Activated naive CD4-positive, alpha-beta T cell treated with anti-CD3 and anti-CD28 coated beads for 36 hours (primary cell): Measurements from ENCODE around the gene DAP3. TPM values are rescaled to one million over a fixed set of nuclear protein-coding genes. Genes with fewer than 3 reads are reported as not detected.
"Not testable (repeated sequence)": the region's sequence is repeated elsewhere in the genome, so short reads cannot be mapped to it uniquely, and the experiment has no call there.

Experiments
- CTCF ChIA-PET: fragments of 350-600 bp; sonication (Branson Sonifier 250); formaldehyde crosslinking; loops from one replicate; lab custom pipeline; 2021; ENCODE audit warnings: antibody characterized with exemption; lab: Charles Lee
- DNase-seq: peaks from one replicate; pipeline ENCODE4 v3.0.0-alpha.2; 2020
- H3K27ac Mint-ChIP-seq: one replicate; pipeline ENCODE4 v1.8.0; 2021; ENCODE audit warnings: mild to moderate bottlenecking, mixed read lengths
- H3K27me3 Mint-ChIP-seq: one replicate; pipeline ENCODE4 v1.8.0; 2021; ENCODE audit warnings: low read depth, mixed read lengths
- H3K36me3 Mint-ChIP-seq: one replicate; pipeline ENCODE4 v1.8.0; 2021; ENCODE audit warnings: low read depth, mixed read lengths
- H3K4me1 Mint-ChIP-seq: one replicate; pipeline ENCODE4 v1.8.0; 2021; ENCODE audit warnings: low read depth, mixed read lengths
- H3K4me3 Mint-ChIP-seq: one replicate; pipeline ENCODE4 v1.8.0; 2021; ENCODE audit warnings: mild to moderate bottlenecking, moderate library complexity, mixed read lengths
- H3K9me3 Mint-ChIP-seq: one replicate; pipeline ENCODE4 v1.8.0; 2021; ENCODE audit warnings: mixed read lengths
- intact Hi-C: fragments of 100-400 bp; cut with micrococcal nuclease; formaldehyde crosslinking; loops from one replicate; pipeline ENCODE4 v1.15.1; 2023
- total RNA-seq, 2 experiments: library from RNA; stranded (reverse); gene quantifications; one replicate each; pipeline ENCODE4 v1.2.3, GENCODE V29; 2021

The DAP3 gene
- total RNA-seq, 2 experiments from 2014 or later: 137 to 141 TPM

DNA sequence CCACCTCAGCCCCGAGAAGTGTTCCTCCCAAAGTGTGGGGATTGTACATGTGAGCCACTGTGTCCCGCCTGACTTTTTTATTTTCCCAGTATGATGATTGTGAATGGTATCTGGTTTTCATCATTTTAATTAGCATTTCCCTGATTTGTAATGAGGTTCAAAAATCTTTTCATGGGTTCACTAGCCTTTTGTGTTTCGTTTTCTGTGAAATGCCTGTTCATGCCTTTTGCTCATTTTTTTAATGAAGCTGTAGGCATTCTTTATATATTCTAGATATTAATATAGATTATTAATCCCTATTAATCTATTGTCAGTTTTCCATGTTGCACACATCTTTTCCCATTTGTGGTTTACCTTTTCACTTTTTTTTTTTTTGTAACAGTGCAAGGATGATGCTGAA is 20.5 kb downstream of the DAP3 start:
- Mint-ChIP-seq H3K9me3 (no peaks in the 10 kb centered on the region), H3K36me3 (peaks cover 14% of the 10 kb centered on the region), H3K4me1 (peaks cover 19% of the 10 kb centered on the region), H3K4me3 (no peak overlapping the region), H3K27me3 (no peaks in the 10 kb centered on the region), H3K27ac (no peak overlapping the region)
- intact Hi-C loops: no loop called here
- CTCF ChIA-PET: no interaction called here
- DNase-seq: no peak

GRCh38 chr1:155711457-155711856 is 22.6 kb downstream of the DAP3 start:
- Mint-ChIP-seq H3K4me1 (peaks cover 14% of the 10 kb centered on the region), H3K36me3 (peaks cover 16% of the 10 kb centered on the region)
- intact Hi-C loops, DNase-seq, CTCF ChIA-PET, H3K27ac Mint-ChIP-seq, H3K4me3 Mint-ChIP-seq, H3K9me3 Mint-ChIP-seq, H3K27me3 Mint-ChIP-seq: not testable (repeated sequence)

DNA sequence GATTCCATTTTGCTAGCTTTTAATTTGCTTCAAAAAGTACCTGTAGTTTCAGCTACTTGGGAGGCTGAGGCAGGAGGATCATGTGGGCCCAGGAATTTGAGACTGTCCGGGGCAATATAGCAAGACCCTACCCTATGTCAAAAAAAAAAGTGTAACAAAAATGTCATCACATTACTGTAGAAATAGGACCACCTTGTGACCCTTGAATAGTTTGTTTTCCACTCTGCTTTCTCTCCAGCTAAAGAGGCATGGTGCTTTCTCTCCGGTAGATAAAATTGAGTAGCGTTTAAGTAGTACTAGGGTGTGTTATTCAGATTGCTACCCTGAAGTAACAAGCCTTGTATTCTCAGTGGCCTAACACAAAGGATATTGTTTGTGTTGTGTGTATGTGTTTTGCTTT is 23.7 kb downstream of the DAP3 start:
- H3K27ac Mint-ChIP-seq, H3K9me3 Mint-ChIP-seq, DNase-seq, H3K4me3 Mint-ChIP-seq, H3K27me3 Mint-ChIP-seq, intact Hi-C loops: not testable (repeated sequence)
- Mint-ChIP-seq H3K36me3 (peaks cover 13% of the 10 kb centered on the region), H3K4me1 (peaks cover 20% of the 10 kb centered on the region)
- CTCF ChIA-PET: interaction anchor here (0.7 to 1.2 kb wide), 3 partner anchors 10 to 215 kb away, joined by 3 to 5 read pairs (median 3); no protein-coding TSS in a partner anchor

- CTCF ChIA-PET: interaction anchor here (0.7 to 1.2 kb wide), 2 partner anchors 10 to 214 kb away, joined by 3 to 5 read pairs; no protein-coding TSS in a partner anchor
- no peak for DNase-seq
- Mint-ChIP-seq H3K4me1 (peaks cover 17% of the 10 kb centered on the region), H3K27ac (no peak overlapping the region), H3K9me3 (no peaks in the 10 kb centered on the region), H3K4me3 (no peak overlapping the region), H3K36me3 (peaks cover 13% of the 10 kb centered on the region), H3K27me3 (no peaks in the 10 kb centered on the region)
- intact Hi-C loops: no loop called here
Observed at GRCh38 chr1:155713075-155713474, 24.2 kb downstream of the DAP3 start.

- DNase-seq, H3K9me3 Mint-ChIP-seq, H3K27me3 Mint-ChIP-seq, H3K4me3 Mint-ChIP-seq, H3K27ac Mint-ChIP-seq, intact Hi-C loops: not testable (repeated sequence)
- Mint-ChIP-seq H3K4me1 (peaks cover 17% of the 10 kb centered on the region), H3K36me3 (peaks cover 13% of the 10 kb centered on the region)
- CTCF ChIA-PET: interaction anchor here (0.6 to 0.8 kb wide), 2 partner anchors 30 to 51 kb away, joined by 3 to 4 read pairs; no protein-coding TSS in a partner anchor
Observed at GRCh38 chr1:155715056-155715455, 26.2 kb downstream of the DAP3 start.

DNA sequence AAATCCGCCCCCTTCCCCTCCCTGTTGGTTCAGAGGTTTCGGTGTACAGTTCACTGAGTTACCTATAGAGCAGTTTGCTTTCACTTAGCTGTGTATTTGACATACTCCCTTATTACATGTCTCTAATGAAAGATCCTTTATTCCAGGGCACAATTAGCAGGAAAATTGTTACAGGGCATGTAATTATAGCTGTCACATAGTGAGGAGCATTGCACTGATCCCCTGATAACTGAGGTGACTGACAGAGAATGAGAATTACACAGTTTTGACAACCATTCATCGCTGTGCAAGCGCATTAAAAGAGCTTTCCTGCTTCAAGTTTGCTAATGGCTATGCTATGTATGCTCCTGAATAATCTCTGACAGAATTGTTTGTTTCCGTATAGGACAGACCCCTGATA is 26.9 kb downstream of the DAP3 start:
- H3K27me3 Mint-ChIP-seq: no peaks in the 10 kb centered on the region
- intact Hi-C loops: no loop called here
- DNase-seq: no peak
- H3K4me3 Mint-ChIP-seq: no peak overlapping the region
- H3K36me3 Mint-ChIP-seq: peaks cover 13% of the 10 kb centered on the region
- H3K4me1 Mint-ChIP-seq: peaks cover 17% of the 10 kb centered on the region
- H3K9me3 Mint-ChIP-seq: no peaks in the 10 kb centered on the region
- H3K27ac Mint-ChIP-seq: no peak overlapping the region
- CTCF ChIA-PET: interaction anchor here (0.6 to 1.5 kb wide), 5 partner anchors 9 to 464 kb away, joined by 3 to 4 read pairs (median 3); no protein-coding TSS in a partner anchor

DNA sequence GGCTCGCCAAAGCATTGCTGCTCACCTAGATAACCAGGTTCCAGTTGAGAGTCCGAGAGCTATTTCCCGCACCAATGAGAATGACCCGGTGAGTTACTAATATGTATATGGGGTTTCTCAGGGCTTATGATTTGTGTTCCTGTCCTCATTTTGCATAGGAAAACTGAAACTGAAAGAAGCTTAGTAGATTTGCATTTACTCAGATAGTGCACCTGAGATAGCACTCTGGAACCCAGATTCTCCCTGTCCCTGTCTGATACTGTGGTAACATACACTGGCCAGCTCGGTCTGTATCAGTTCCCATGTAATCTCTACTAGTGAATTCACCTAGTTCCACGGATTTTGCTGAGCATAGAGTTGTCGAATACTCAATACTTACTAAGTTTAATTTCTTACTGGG is 28.1 kb downstream of the DAP3 start:
- Mint-ChIP-seq H3K4me1 (peaks cover 17% of the 10 kb centered on the region), H3K4me3 (no peak overlapping the region), H3K27ac (no peak overlapping the region), H3K27me3 (no peaks in the 10 kb centered on the region), H3K36me3 (peaks cover 14% of the 10 kb centered on the region), H3K9me3 (no peaks in the 10 kb centered on the region)
- CTCF ChIA-PET: no interaction called here
- intact Hi-C loops: no loop called here
- no peak for DNase-seq

DNA sequence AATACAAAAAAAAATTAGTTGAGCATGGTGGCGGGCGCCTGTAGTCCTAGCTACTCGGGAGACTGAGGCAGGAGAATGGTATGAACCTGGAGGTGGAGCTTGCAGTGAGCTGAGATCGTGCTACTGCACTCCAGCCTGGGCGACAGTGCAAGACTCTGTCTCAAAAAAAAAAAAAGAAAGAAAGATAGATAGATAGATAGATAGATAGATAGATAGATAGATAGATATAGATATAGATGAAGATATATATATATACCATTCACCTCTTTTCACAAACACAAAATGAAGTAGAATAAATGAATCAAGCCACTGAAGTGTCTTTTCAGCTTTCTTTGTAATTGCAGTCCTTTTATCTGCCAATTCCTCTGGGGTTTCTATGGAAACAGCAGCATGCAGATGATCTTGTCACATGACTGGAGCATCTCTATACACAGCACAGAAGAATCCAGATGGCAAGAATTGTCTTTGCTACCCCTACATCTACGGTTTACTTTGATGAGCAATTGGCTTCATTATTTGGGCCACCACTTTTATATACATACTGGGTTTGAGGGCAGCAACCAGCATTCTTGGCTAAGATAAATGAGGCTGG is 29.7 kb downstream of the DAP3 start:
- H3K4me3 Mint-ChIP-seq, H3K27ac Mint-ChIP-seq, H3K36me3 Mint-ChIP-seq, H3K27me3 Mint-ChIP-seq, intact Hi-C loops, DNase-seq, H3K9me3 Mint-ChIP-seq: not testable (repeated sequence)
- H3K4me1 Mint-ChIP-seq: peaks cover 14% of the 10 kb centered on the region
- CTCF ChIA-PET: interaction anchor here (0.5 to 1.7 kb wide), 3 partner anchors 8 to 467 kb away, joined by 3 to 4 read pairs (median 3); no protein-coding TSS in a partner anchor

GRCh38 chr1:155719703-155720102 is 30.8 kb downstream of the DAP3 start:
- intact Hi-C loops: no loop called here
- Mint-ChIP-seq H3K27ac (no peak overlapping the region), H3K36me3 (peaks cover 9% of the 10 kb centered on the region), H3K4me3 (no peak overlapping the region), H3K4me1 (peaks cover 14% of the 10 kb centered on the region), H3K9me3 (no peaks in the 10 kb centered on the region), H3K27me3 (no peaks in the 10 kb centered on the region)
- CTCF ChIA-PET: interaction anchor here (1.7 kb wide), 1 partner anchor 469 kb away, joined by 3 read pairs; no protein-coding TSS in a partner anchor
- no peak for DNase-seq

- Mint-ChIP-seq H3K9me3 (no peaks in the 10 kb centered on the region), H3K4me1 (no peaks in the 10 kb centered on the region), H3K36me3 (peaks cover 10% of the 10 kb centered on the region), H3K4me3 (no peak overlapping the region), H3K27ac (no peak overlapping the region), H3K27me3 (no peaks in the 10 kb centered on the region)
- CTCF ChIA-PET: interaction anchor here (0.8 kb wide), 1 partner anchor 9 kb away, joined by 3 read pairs; no protein-coding TSS in a partner anchor
- intact Hi-C loops: no loop called here
- no peak for DNase-seq
Observed at GRCh38 chr1:155725142-155725541, 36.3 kb downstream of the DAP3 start.

DNA sequence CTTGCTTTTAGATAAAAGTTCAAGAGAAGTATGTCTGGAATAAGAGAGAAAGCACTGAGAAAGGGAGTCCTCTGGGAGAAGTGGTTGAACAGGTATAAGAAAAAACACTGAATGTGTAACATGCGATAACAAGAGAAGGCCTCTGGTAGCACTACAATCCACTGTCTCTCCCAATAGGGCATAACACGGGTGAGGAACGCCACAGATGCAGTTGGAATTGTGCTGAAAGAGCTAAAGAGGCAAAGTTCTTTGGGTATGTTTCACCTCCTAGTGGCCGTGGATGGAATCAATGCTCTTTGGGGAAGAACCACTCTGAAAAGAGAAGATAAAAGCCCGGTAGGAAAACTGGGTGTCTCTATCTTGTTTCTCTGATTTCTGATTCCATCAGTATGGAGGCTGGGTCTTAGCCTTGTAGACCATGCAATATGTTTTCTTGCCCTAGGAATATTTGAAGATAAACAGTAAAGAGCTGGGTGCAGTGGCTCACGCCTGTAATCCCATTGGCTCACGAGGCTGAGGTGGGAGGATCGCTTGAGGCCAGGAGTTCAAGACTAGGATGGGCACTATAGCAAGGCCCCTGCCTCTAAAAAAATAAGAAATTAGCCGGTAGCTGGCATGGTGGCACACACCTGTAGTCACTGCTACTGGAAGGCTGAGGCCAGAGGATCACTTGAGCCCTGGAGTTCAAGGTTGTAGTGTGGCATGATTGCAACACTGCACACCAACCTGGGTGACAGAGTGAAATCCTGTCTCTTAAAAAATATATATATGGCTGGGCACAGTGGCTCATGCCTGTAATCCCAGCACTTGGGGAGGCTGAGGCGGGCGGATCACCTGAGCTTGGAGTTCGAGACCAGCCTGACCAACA is 40.4 kb downstream of the DAP3 start:
- peak; percentile 49 for DNase-seq
- Mint-ChIP-seq H3K36me3 (peaks cover 8% of the 10 kb centered on the region), H3K27ac (no peak overlapping the region), H3K9me3 (no peaks in the 10 kb centered on the region), H3K27me3 (no peaks in the 10 kb centered on the region), H3K4me1 (no peaks in the 10 kb centered on the region), H3K4me3 (no peak overlapping the region)
- intact Hi-C loops: no loop called here
- CTCF ChIA-PET: interaction anchor here (0.5 to 1.5 kb wide), 7 partner anchors 8 to 478 kb away, joined by 3 to 6 read pairs (median 3); partner anchors contain the start of gene RUSC1

DNA sequence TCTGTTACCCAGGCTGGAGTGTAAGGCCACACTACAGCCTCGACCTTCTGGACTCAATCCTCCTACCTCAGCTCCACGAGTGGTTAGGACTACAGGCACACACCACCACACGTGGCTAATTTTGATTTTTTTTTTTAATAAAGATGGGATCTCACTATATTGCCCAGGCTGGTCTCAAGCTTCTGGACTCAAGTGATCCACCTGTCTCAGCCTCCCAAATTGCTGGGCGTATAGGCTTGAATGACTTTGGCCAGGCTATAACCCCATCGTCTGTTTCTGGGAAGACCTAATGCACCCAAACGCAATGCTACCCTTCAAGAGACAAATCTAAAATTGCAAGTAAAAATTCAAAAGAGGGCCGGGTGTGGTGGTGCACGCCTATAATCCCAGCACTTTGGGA is 52.1 kb downstream of the DAP3 start:
- CTCF ChIA-PET: no interaction called here
- Mint-ChIP-seq H3K36me3 (peaks cover 7% of the 10 kb centered on the region), H3K27ac (no peak overlapping the region), H3K4me1 (no peaks in the 10 kb centered on the region), H3K27me3 (no peaks in the 10 kb centered on the region), H3K4me3 (no peak overlapping the region), H3K9me3 (no peaks in the 10 kb centered on the region)
- DNase-seq: no peak
- intact Hi-C loops: loop anchor here (10.0 kb wide), 1 partner anchor 174 kb away; the partner anchor contains the start of gene RIT1
